ENCODE data around the gene ST6GALNAC3.

Gene ST6GALNAC3

DNA sequence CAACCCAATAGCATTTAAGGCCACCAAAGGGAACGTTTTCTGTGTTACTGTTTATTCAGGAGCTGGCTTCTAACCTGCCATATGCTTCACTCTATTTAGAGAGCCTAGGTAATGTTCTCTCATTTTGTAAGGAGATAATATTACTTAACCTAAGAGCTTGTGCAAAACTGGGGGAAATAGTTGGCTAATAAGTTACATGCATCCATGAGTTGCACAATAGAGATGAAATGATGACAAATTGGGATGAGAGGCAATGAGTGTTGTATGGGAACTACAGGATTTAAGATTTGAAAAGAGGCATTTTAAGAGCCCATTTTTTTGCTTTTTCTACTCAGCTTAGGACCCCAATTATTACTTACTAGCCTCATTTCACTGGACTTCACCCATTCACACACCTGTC is 151.0 kb downstream of the ST6GALNAC3 start:
- H3K79me2 ChIP-seq (ENCODE audit: low read length) = no peaks in the 10 kb centered on the region
- no peaks in the 10 kb centered on the region for H4K20me1 ChIP-seq (ENCODE audit: insufficient read depth, low read length)
- no peaks in the 10 kb centered on the region for H3K9me3 ChIP-seq (replicated peaks; ENCODE audit: insufficient read depth, low read length)
- no peak overlapping the region for H3K27ac ChIP-seq (ENCODE audit: low read length)
- no peaks in the 10 kb centered on the region for H3K27me3 ChIP-seq (replicated peaks; ENCODE audit: insufficient read depth, low read length)
- H3K4me3 ChIP-seq (ENCODE audit: low read length) = no peak overlapping the region
- no peaks in the 10 kb centered on the region for H3K9me2 ChIP-seq (replicated peaks; ENCODE audit: insufficient read depth, low read length)
- H2AFZ ChIP-seq (ENCODE audit: low read length) = no peak overlapping the region
- no peak overlapping the region for H3K9ac ChIP-seq (ENCODE audit: low read length)
- no peak overlapping the region for H3K4me2 ChIP-seq (ENCODE audit: low read depth, low read length)
- no peaks in the 10 kb centered on the region for H3K36me3 ChIP-seq (replicated peaks; ENCODE audit: insufficient read depth, low read length)
- no peak for DNase-seq
- H3K4me1 ChIP-seq (ENCODE audit: low read length) = no peaks in the 10 kb centered on the region
- TF ChIP-seq EZH2 (optimal IDR thresholded peaks at IDR 0.05; ENCODE audit: low read depth, low read length) (no peak), EZH2phosphoT487 (IDR thresholded peaks at IDR 0.05; ENCODE audit: low read length) (no peak), CTCF (IDR thresholded peaks at IDR 0.05; ENCODE audit: low read length) (no peak)
- no peaks in the 10 kb centered on the region for H3F3A ChIP-seq (ENCODE audit: insufficient read depth, low read length)

DNA sequence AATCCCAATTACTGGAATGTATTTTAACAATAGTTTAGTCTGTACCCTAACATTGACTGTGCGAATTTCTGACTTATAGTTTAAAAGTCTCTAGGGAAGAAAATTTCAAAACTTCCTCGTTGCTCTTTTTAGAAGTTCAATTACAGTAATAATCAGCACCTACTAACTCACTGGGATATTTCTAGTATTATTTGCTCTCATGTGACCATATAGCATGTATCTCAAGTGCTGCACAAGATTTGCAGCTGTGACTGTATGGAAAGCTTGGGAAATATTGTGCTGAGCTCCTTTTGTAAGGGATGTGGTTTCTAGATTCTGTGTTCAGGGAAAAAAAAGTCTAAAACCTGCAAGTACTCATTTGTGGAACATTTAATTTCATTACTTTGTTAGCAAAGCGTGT is 153.1 kb downstream of the ST6GALNAC3 start:
- no peak overlapping the region for H3K4me2 ChIP-seq (ENCODE audit: low read depth, low read length)
- no peaks in the 10 kb centered on the region for H3K36me3 ChIP-seq (replicated peaks; ENCODE audit: insufficient read depth, low read length)
- H3F3A ChIP-seq (ENCODE audit: insufficient read depth, low read length) = no peaks in the 10 kb centered on the region
- H3K9me3 ChIP-seq (replicated peaks; ENCODE audit: insufficient read depth, low read length) = no peaks in the 10 kb centered on the region
- no peak overlapping the region for H3K4me3 ChIP-seq (ENCODE audit: low read length)
- no peak overlapping the region for H3K9ac ChIP-seq (ENCODE audit: low read length)
- H3K9me2 ChIP-seq (replicated peaks; ENCODE audit: insufficient read depth, low read length) = no peaks in the 10 kb centered on the region
- no peaks in the 10 kb centered on the region for H3K4me1 ChIP-seq (ENCODE audit: low read length)
- H3K27me3 ChIP-seq (replicated peaks; ENCODE audit: insufficient read depth, low read length) = no peaks in the 10 kb centered on the region
- H2AFZ ChIP-seq (ENCODE audit: low read length) = no peak overlapping the region
- no peak for DNase-seq
- H3K27ac ChIP-seq (ENCODE audit: low read length) = no peak overlapping the region
- H3K79me2 ChIP-seq (ENCODE audit: low read length) = no peaks in the 10 kb centered on the region
- TF ChIP-seq EZH2phosphoT487 (IDR thresholded peaks at IDR 0.05; ENCODE audit: low read length) (no peak), CTCF (IDR thresholded peaks at IDR 0.05; ENCODE audit: low read length) (no peak), EZH2 (optimal IDR thresholded peaks at IDR 0.05; ENCODE audit: low read depth, low read length) (no peak)
- H4K20me1 ChIP-seq (ENCODE audit: insufficient read depth, low read length) = no peaks in the 10 kb centered on the region

DNA sequence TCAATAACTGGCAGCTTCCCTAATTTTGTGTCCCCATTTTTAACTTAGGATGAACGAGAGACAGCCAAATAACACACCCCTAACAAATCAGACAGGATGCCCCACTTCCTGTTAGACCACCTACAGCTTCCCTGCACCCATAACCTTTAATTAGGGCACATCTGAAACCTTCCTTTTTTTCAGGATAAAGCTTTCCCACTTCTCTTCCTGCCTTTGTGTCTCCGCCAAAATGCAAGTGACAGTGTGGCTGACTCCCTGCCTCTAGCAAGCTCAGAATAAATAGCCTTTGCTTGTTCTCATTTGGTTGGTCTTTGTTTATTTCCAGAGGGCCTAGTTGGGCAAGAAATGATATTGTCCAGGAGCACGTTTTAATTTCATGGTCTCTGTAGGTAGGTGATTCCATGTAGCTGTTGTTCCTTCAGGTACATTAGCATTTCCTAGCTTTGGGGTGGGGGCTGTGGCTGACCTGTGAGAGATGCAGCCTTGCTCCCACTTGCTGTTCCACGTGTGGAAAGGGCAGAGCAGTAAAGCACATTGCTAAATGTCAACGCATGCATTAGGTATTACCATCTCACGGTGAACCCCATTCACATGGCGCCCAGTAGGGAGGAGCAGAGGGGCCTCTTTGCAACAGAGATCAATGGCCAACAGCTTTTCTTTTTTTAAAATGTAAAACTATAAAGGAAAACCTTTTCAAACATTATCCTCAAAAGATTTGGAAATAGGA is 154.9 kb downstream of the ST6GALNAC3 start:
- TF ChIP-seq EZH2phosphoT487 (IDR thresholded peaks at IDR 0.05; ENCODE audit: low read length) = no peak
- TF ChIP-seq EZH2 (optimal IDR thresholded peaks at IDR 0.05; ENCODE audit: low read depth, low read length) = no peak
- no peak overlapping the region for H3K4me3 ChIP-seq (ENCODE audit: low read length)
- no peaks in the 10 kb centered on the region for H3K79me2 ChIP-seq (ENCODE audit: low read length)
- no peak overlapping the region for H3K4me2 ChIP-seq (ENCODE audit: low read depth, low read length)
- H3K27me3 ChIP-seq (replicated peaks; ENCODE audit: insufficient read depth, low read length) = no peaks in the 10 kb centered on the region
- no peaks in the 10 kb centered on the region for H3K9me2 ChIP-seq (replicated peaks; ENCODE audit: insufficient read depth, low read length)
- no peaks in the 10 kb centered on the region for H3K9me3 ChIP-seq (replicated peaks; ENCODE audit: insufficient read depth, low read length)
- H3K36me3 ChIP-seq (replicated peaks; ENCODE audit: insufficient read depth, low read length) = no peaks in the 10 kb centered on the region
- H3K9ac ChIP-seq (ENCODE audit: low read length) = no peak overlapping the region
- H4K20me1 ChIP-seq (ENCODE audit: insufficient read depth, low read length) = no peaks in the 10 kb centered on the region
- DNase-seq = no peak
- H3F3A ChIP-seq (ENCODE audit: insufficient read depth, low read length) = no peaks in the 10 kb centered on the region
- no peaks in the 10 kb centered on the region for H3K4me1 ChIP-seq (ENCODE audit: low read length)
- no peak overlapping the region for H2AFZ ChIP-seq (ENCODE audit: low read length)
- no peak overlapping the region for H3K27ac ChIP-seq (ENCODE audit: low read length)

GRCh38 chr1:76230842-76231281 is 156.3 kb downstream of the ST6GALNAC3 start:
- Histone ChIP-seq H3F3A (ENCODE audit: insufficient read depth, low read length) (no peaks in the 10 kb centered on the region), H3K9ac (ENCODE audit: low read length) (no peak overlapping the region), H3K4me3 (ENCODE audit: low read length) (no peak overlapping the region), H3K79me2 (ENCODE audit: low read length) (no peaks in the 10 kb centered on the region), H4K20me1 (ENCODE audit: insufficient read depth, low read length) (no peaks in the 10 kb centered on the region), H3K27me3 (replicated peaks; ENCODE audit: insufficient read depth, low read length) (no peaks in the 10 kb centered on the region), H3K9me2 (replicated peaks; ENCODE audit: insufficient read depth, low read length) (no peaks in the 10 kb centered on the region), H3K27ac (ENCODE audit: low read length) (no peak overlapping the region), H3K4me1 (ENCODE audit: low read length) (no peaks in the 10 kb centered on the region), H3K36me3 (replicated peaks; ENCODE audit: insufficient read depth, low read length) (no peaks in the 10 kb centered on the region), H2AFZ (ENCODE audit: low read length) (no peak overlapping the region), H3K9me3 (replicated peaks; ENCODE audit: insufficient read depth, low read length) (no peaks in the 10 kb centered on the region), H3K4me2 (ENCODE audit: low read depth, low read length) (no peak overlapping the region)
- DNase-seq = no peak
- TF ChIP-seq EZH2phosphoT487 (IDR thresholded peaks at IDR 0.05; ENCODE audit: low read length) (no peak), CTCF (IDR thresholded peaks at IDR 0.05; ENCODE audit: low read length) (no peak), EZH2 (optimal IDR thresholded peaks at IDR 0.05; ENCODE audit: low read depth, low read length) (no peak)

All from MM.1S (cell line).